Measurements from ENCODE around the gene RBM3. TPM values are rescaled to one million over a fixed set of nuclear protein-coding genes. Genes with fewer than 3 reads are reported as not detected.

RBM3 gene
- total and polyA plus RNA-seq, 2 of the 8 experiments (the other 6 are each of a cell fraction or from before 2014, with no cell fraction given), result 99.6 to 164 TPM

DNA sequence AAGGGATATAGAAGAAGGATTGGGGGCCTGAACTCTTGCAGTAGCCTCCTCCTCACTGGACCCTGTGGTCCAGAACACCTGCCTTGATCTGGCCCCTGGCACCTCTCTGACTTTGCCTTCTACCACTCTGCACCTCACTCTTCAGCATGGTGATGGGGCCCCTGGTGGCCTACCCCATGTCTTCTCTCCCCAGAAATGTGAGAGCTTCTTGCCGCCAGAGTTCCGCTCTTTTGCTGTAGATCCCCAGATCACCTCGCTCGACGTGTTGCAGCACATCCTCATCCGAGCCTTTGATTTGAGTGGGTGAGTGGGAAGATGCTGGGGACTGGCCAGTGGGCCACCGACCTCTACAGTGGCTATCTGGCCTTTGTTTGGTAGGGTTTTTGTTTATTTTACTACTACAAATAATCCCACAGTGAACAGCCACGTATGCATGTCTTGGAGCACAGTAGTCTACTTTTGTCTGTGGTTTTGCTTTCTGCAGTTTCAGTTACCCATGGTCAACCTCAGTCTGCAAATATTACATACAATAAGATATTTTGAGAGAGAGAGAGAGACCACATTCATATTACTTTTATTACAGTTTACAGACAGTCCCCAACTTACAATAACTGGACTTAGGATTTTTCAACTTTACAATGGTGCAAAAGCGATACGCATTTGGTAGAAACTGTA is 33.0 kb upstream of the RBM3 start:
- no peak overlapping the region for H3K27ac ChIP-seq (ENCODE audit: low read depth, low read length)
- H2BK12ac ChIP-seq (ENCODE audit: low read depth, low read length), result no peak overlapping the region
- no peak overlapping the region for H3K9ac ChIP-seq (replicated peaks in 1 of 4; ENCODE audit: extremely low read depth in 1 of 4, low read depth in 3 of 4, low read length in 3 of 4)
- H3K4me2 ChIP-seq (ENCODE audit: insufficient read depth in 1 of 2, low read depth in 2 of 2, low read length in 2 of 2), result no peak overlapping the region; a peak in 1 of 4 replicates
- no peak overlapping the region for H2AFZ ChIP-seq (ENCODE audit: low read length)
- no peaks in the 10 kb centered on the region for H4K20me1 ChIP-seq (replicated peaks in 1 of 2; ENCODE audit: control insufficient read depth in 1 of 2, insufficient read depth in 2 of 2, low read length in 2 of 2)
- H3K79me2 ChIP-seq (ENCODE audit: control insufficient read depth in 1 of 2, insufficient read depth in 2 of 2, low read length in 2 of 2), result 0 out of 4 replicates have a peak, but pooled peaks cover 0 to 5% of the 10 kb centered on the region in 2 experiments
- H2AK5ac ChIP-seq (ENCODE audit: low read depth, low read length), result no peak overlapping the region
- H3K23me2 ChIP-seq (ENCODE audit: low read depth, low read length), result no peaks in the 10 kb centered on the region
- H4K91ac ChIP-seq (replicated peaks; ENCODE audit: insufficient read length, low read length), result no peak overlapping the region
- POLR2A ChIA-PET (ENCODE audit: partially characterized antibody), result no interaction called here
- H3K27me3 ChIP-seq (replicated peaks in 1 of 4; ENCODE audit: control insufficient read depth in 3 of 4, extremely low read depth in 1 of 4, insufficient read depth in 3 of 4, low read length in 3 of 4), result no peaks in the 10 kb centered on the region
- no peak overlapping the region for H3K4me3 ChIP-seq (ENCODE audit: extremely low read depth in 1 of 4, insufficient read depth in 2 of 4, low read depth in 3 of 4, low read length in 4 of 4)
- DNase-seq (ENCODE audit: low read depth in 1 of 2, low spot score in 2 of 2) (no peak), FAIRE-seq (no peak)
- H3K23ac ChIP-seq (ENCODE audit: insufficient read length), result no peak overlapping the region
- CTCF ChIA-PET (ENCODE audit: partially characterized antibody), result no interaction called here
- no peak overlapping the region for H2BK15ac ChIP-seq (ENCODE audit: low read length)
- no peak overlapping the region for H4K8ac ChIP-seq (ENCODE audit: extremely low read depth, insufficient read depth, low read length)
- H2BK20ac ChIP-seq (ENCODE audit: low read length), result no peak overlapping the region
- no peak overlapping the region for H4K5ac ChIP-seq (ENCODE audit: insufficient read length, low read depth, low read length)
- H3K14ac ChIP-seq (ENCODE audit: insufficient read length), result no peak overlapping the region
- H2BK5ac ChIP-seq (ENCODE audit: low read depth, low read length), result no peak overlapping the region
- no peak overlapping the region for H2BK120ac ChIP-seq (replicated peaks; ENCODE audit: low read depth, low read length)
- 89% methylated on average over 10 of the region's 10 CpGs; no CpG with 5 or more reads in 1 of the 2 experiments for WGBS, 2 experiments (ENCODE audit: extremely low coverage in 1 of 2, insufficient coverage in 1 of 2, insufficient read length in 1 of 2, insufficient replicate concordance in 2 of 2, low coverage in 1 of 2, low lambda C conversion rate in 2 of 2, missing lambda C conversion rate in 1 of 2)
- no peaks in the 10 kb centered on the region for H3K4me1 ChIP-seq (replicated peaks in 1 of 4; ENCODE audit: control insufficient read depth in 3 of 4, insufficient read depth in 4 of 4, low read length in 3 of 4)
- no peak overlapping the region for H3K56ac ChIP-seq (replicated peaks; ENCODE audit: insufficient read length, low read depth, low read length)
- no peak overlapping the region for H3K4ac ChIP-seq (replicated peaks; ENCODE audit: insufficient read length, low read depth, low read length)
- H3K9me3 ChIP-seq (ENCODE audit: insufficient read depth in 2 of 2, low read depth in 1 of 2, low read length in 1 of 2), result no peaks in the 10 kb centered on the region
- H3K79me1 ChIP-seq (ENCODE audit: low read depth, low read length), result 0 out of 2 replicates have a peak, but pooled peaks cover 2% of the 10 kb centered on the region
- H3K36me3 ChIP-seq (ENCODE audit: control insufficient read depth in 2 of 4, insufficient read depth in 4 of 4, low read length in 3 of 4), result peaks cover 0 to 4% (median 1%) of the 10 kb centered on the region in 4 experiments; a peak in 2 of 8 replicates
- no peak overlapping the region for H3K18ac ChIP-seq (ENCODE audit: extremely low read depth, low read length)
- TF ChIP-seq MAFK (IDR thresholded peaks at IDR 0.05; ENCODE audit: low read depth, low read length) (no peak), SP1 (IDR thresholded peaks at IDR 0.05; ENCODE audit: low read depth, low read length) (no peak), SP2 (IDR thresholded peaks at IDR 0.05; ENCODE audit: low read length) (no peak), NRF1 (IDR thresholded peaks at IDR 0.05; ENCODE audit: low read depth, low read length) (no peak), MAX (IDR thresholded peaks at IDR 0.05) (no peak), SIRT6 (IDR thresholded peaks at IDR 0.05; ENCODE audit: low read length) (no peak), YY1 (IDR thresholded peaks at IDR 0.05; ENCODE audit: low read depth, low read length) (no peak), CHD1 (IDR thresholded peaks at IDR 0.05; ENCODE audit: low read depth, low read length) (no peak), TEAD4 (IDR thresholded peaks at IDR 0.05; ENCODE audit: low read depth, low read length) (no peak), FOSL1 (IDR thresholded peaks at IDR 0.05; ENCODE audit: insufficient read depth, low read depth, low read length) (no peak), CEBPB (IDR thresholded peaks at IDR 0.05; ENCODE audit: low read depth, low read length) (no peak), TAF1 (IDR thresholded peaks at IDR 0.05; ENCODE audit: low read depth, low read length) (no peak), SIN3A (conservative IDR thresholded peaks at IDR 0.05 in 1 of 2, IDR thresholded peaks at IDR 0.05 in 1 of 2; ENCODE audit: low read depth in 1 of 2, low read length in 2 of 2) (no peak), PHF8 (conservative IDR thresholded peaks at IDR 0.05; ENCODE audit: low read depth, low read length) (no peak), CBX5 (IDR thresholded peaks at IDR 0.05; ENCODE audit: low read depth, low read length) (no peak)
